Osteocyte (in vitro differentiated cells): ENCODE data around the gene DMD. TPM values are rescaled to one million over a fixed set of nuclear protein-coding genes. Genes with fewer than 3 reads are reported as not detected.

Experiments used
- DNase-seq: peaks from one replicate; pipeline ENCODE4 v3.0.0; 2021; ENCODE audit warnings: mixed read lengths; ENCODE audit not compliant: unreplicated experiment; ENCODE audit errors: extremely low spot score
- H3K27ac Mint-ChIP-seq: one replicate; pipeline ENCODE4 v1.8.0; 2021; ENCODE audit warnings: mild to moderate bottlenecking, mixed read lengths; ENCODE audit not compliant: unreplicated experiment
- H3K27me3 Mint-ChIP-seq: one replicate; pipeline ENCODE4 v1.8.0; 2021; ENCODE audit warnings: mixed read lengths; ENCODE audit not compliant: unreplicated experiment
- H3K36me3 Mint-ChIP-seq: one replicate; pipeline ENCODE4 v1.8.0; 2021; ENCODE audit warnings: mixed read lengths; ENCODE audit not compliant: unreplicated experiment
- H3K4me1 Mint-ChIP-seq: one replicate; pipeline ENCODE4 v1.8.0; 2021; ENCODE audit warnings: mixed read lengths; ENCODE audit not compliant: unreplicated experiment
- H3K4me3 Mint-ChIP-seq: one replicate; pipeline ENCODE4 v1.8.0; 2021; ENCODE audit warnings: mild to moderate bottlenecking, moderate library complexity, mixed read lengths; ENCODE audit not compliant: unreplicated experiment
- H3K9me3 Mint-ChIP-seq: one replicate; pipeline ENCODE4 v1.8.0; 2021; ENCODE audit warnings: mixed read lengths; ENCODE audit not compliant: unreplicated experiment
- total RNA-seq: library from RNA; stranded (reverse); gene quantifications from 2 replicates; pipeline ENCODE4 v1.2.1, GENCODE V29; 2021
- TF ChIP-seq, protein P1 (sequence below): fragments of 200-600 bp; sonication (generic); IDR thresholded peaks from 2 replicates; pipeline ENCODE4 v1.5.0; 2021; ENCODE audit warnings: antibody characterized with exemption, mild to moderate bottlenecking, moderate library complexity

The DMD gene
- total RNA-seq, 1 donor from 2014 or later = 317 TPM

DNA sequence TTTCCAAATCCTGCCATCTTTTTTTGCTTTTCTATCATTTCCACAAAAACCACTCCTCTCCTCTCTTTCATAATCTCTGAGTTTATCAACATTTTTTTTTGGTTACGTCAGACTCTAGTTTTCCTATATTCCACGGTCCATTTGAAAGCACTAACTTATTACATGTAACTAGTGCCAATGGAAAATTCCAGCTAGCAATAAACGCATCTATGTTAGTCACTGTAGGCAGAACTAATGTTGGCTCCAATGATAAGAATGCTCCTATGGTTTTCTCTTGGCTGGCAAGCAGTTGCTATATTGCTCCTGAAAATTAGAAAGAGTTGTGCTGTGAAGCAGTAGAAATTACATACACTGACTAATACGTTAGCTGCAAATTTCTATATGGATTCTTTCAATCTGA lies 1504.9 kb downstream of the DMD start:
- Mint-ChIP-seq H3K36me3 (no peaks in the 10 kb centered on the region), H3K4me1 (peaks cover 7% of the 10 kb centered on the region), H3K4me3 (no peak overlapping the region), H3K27me3 (peaks cover 2% of the 10 kb centered on the region), H3K27ac (no peak overlapping the region), H3K9me3 (peaks cover under 1% of the 10 kb centered on the region)
- TF ChIP-seq, protein P1, sequence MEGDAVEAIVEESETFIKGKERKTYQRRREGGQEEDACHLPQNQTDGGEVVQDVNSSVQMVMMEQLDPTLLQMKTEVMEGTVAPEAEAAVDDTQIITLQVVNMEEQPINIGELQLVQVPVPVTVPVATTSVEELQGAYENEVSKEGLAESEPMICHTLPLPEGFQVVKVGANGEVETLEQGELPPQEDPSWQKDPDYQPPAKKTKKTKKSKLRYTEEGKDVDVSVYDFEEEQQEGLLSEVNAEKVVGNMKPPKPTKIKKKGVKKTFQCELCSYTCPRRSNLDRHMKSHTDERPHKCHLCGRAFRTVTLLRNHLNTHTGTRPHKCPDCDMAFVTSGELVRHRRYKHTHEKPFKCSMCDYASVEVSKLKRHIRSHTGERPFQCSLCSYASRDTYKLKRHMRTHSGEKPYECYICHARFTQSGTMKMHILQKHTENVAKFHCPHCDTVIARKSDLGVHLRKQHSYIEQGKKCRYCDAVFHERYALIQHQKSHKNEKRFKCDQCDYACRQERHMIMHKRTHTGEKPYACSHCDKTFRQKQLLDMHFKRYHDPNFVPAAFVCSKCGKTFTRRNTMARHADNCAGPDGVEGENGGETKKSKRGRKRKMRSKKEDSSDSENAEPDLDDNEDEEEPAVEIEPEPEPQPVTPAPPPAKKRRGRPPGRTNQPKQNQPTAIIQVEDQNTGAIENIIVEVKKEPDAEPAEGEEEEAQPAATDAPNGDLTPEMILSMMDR = no peak
- no peak for DNase-seq

DNA sequence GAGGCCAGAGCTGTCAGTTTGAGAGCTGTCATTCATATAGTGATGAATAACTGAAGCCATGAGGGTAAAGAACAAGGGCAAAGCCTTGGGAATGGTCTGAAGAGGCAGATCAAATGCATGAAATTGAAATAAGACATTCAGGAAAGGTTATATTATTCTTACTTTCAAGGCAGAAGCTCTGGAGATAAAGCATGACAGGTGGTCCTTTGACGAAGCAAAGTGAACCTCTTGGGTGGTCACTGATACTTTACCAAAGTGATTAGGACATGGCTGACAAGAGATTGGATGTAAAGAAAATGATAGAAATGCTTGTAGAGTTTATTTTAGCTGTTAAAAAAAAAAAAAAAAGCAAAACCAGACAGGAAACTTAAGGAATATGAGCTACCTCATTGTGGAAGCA lies 1505.5 kb downstream of the DMD start:
- no peaks in the 10 kb centered on the region for H3K36me3 Mint-ChIP-seq
- no peak for DNase-seq

DNA sequence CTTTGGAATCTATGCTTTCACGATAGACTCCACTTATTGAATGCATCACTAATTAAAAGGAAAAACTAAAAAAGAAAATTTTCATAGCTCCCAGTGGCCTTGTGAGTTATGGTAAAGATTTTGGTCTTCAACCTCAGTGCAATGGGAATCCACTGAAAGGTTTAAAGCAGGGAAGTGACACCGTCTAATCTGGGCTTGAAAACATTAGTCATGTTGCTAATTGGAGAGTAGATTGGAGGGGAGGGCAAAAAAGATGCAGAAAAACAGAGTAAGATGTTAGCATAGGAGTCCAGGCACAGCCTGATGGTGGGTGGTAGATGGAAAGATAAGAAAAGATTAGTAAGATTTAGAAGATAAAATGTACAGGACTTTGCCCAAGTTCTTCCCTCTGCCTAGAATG lies 1506.4 kb downstream of the DMD start:
- peaks cover 2% of the 10 kb centered on the region for H3K27me3 Mint-ChIP-seq
- H3K36me3 Mint-ChIP-seq = no peaks in the 10 kb centered on the region
- H3K4me1 Mint-ChIP-seq = peaks cover 7% of the 10 kb centered on the region
- H3K9me3 Mint-ChIP-seq = peaks cover 4% of the 10 kb centered on the region
- H3K27ac Mint-ChIP-seq = no peak overlapping the region
- TF ChIP-seq, protein P1 = no peak
- H3K4me3 Mint-ChIP-seq = no peak overlapping the region
- DNase-seq = no peak

More for the DNA sequence above, 1505.5 kb downstream of the DMD start:
- H3K4me3 Mint-ChIP-seq = no peak overlapping the region
- H3K27ac Mint-ChIP-seq = no peak overlapping the region
- peaks cover 7% of the 10 kb centered on the region for H3K4me1 Mint-ChIP-seq
- H3K27me3 Mint-ChIP-seq = peaks cover 2% of the 10 kb centered on the region
- H3K9me3 Mint-ChIP-seq = peaks cover 4% of the 10 kb centered on the region
- TF ChIP-seq, protein P1 = no peak

DNA sequence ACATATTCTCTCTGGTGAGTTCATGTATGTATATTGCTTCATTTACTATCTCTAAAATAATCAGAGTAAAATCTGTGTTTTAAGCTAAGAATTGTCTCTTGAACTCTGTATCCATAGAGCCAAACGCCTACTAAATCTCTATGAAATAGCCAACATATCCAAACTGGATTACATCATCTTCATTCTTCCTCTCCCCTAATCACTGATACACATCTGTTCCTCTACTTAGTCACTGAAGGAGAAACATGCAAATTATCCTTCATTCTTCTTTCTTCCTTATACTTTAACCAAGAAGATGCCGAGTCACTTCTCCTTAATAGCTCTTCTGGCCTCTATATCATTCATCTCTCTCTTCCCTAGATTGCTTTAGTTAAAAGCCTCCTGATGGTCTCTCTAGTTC lies 1509.1 kb downstream of the DMD start:
- Mint-ChIP-seq H3K27ac (no peak overlapping the region), H3K36me3 (no peaks in the 10 kb centered on the region), H3K27me3 (peaks cover 2% of the 10 kb centered on the region), H3K4me1 (no peaks in the 10 kb centered on the region), H3K9me3 (peaks cover 4% of the 10 kb centered on the region), H3K4me3 (no peak overlapping the region)
- TF ChIP-seq, protein P1 = no peak
- no peak for DNase-seq

DNA sequence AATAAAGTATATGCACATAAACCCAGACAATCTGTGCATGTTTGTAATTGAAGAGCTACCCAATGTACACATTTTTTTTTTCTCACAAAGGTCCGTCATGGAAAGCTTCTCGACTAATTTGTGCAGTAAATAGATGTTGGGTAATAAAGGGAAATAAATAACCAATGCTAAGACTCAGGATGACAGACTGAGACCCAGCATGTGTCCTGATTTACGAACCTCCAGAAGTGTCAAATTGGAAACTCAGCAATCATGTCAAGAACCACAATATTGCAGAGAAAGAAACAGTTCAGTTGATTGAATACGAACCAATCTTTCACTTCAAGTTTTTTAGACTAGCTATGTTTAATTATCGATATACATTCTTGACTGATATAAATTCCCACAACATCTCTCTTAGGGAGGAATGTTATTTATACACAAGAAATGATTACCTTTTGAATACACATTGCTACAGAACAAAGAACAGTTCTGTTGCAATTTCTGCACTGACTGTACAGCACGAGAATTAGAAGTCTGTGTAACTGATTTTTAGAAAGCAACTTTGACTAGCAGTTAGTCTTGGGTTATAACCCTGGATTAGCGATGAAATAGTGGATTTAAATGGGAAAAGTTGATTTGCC lies 1513.9 kb downstream of the DMD start:
- TF ChIP-seq, protein P1 = no peak
- Mint-ChIP-seq H3K4me3 (no peak overlapping the region), H3K27me3 (no peaks in the 10 kb centered on the region), H3K4me1 (no peaks in the 10 kb centered on the region), H3K36me3 (no peaks in the 10 kb centered on the region), H3K27ac (no peak overlapping the region), H3K9me3 (peaks cover 17% of the 10 kb centered on the region)
- DNase-seq = no peak
